HepG2 (cell line): Measurements from ENCODE around the gene NAT9. TPM values are rescaled to one million over a fixed set of nuclear protein-coding genes. Genes with fewer than 3 reads are reported as not detected.

ENCODE experiments used
- ARID2 ChIP-seq: sonication (generic); formaldehyde crosslinking; IDR thresholded peaks from 2 replicates; pipeline ENCODE4 v1.8.1; 2022; ENCODE audit warnings: mild to moderate bottlenecking, missing genetic modification reagents, borderline replicate concordance
- ASH2L ChIP-seq: fragments of 300-600, 200-600 bp; sonication (generic); IDR thresholded peaks from 2 replicates; pipeline ENCODE4 v1.7.0; 2017; ENCODE audit warnings: low read depth, mild to moderate bottlenecking, moderate library complexity, mixed read lengths, low read length; ENCODE audit not compliant: insufficient read length
- ATF5 ChIP-seq: sonication (generic); formaldehyde crosslinking; IDR thresholded peaks from 2 replicates; pipeline ENCODE4 v1.4.0; 2020; ENCODE audit warnings: mild to moderate bottlenecking, low read depth, missing genetic modification reagents
- EED ChIP-seq: sonication (generic); formaldehyde crosslinking; IDR thresholded peaks from 2 replicates; pipeline ENCODE4 v1.5.0; 2020; ENCODE audit warnings: mild to moderate bottlenecking, missing genetic modification reagents
- GFI1 ChIP-seq: sonication (generic); formaldehyde crosslinking; IDR thresholded peaks from 2 replicates; pipeline ENCODE4 v1.5.0; 2020; ENCODE audit warnings: missing genetic modification reagents, mild to moderate bottlenecking, borderline replicate concordance
- GLMP ChIP-seq: sonication (generic); formaldehyde crosslinking; IDR thresholded peaks from 2 replicates; pipeline ENCODE4 v1.9.0; 2021; ENCODE audit warnings: missing genetic modification reagents, mild to moderate bottlenecking, borderline replicate concordance
- HNRNPL ChIP-seq: fragments of 200-400 bp; formaldehyde crosslinking; IDR thresholded peaks from 2 replicates; pipeline ENCODE4 v1.6.1; 2017; ENCODE audit warnings: mild to moderate bottlenecking, low read depth, low read length
- NFKBIZ ChIP-seq: IDR thresholded peaks from 2 replicates; pipeline ENCODE4 v1.6.1; 2018; ENCODE audit warnings: missing genetic modification reagents, missing compliant biosample characterization
- PAF1 ChIP-seq: IDR thresholded peaks from 2 replicates; pipeline ENCODE4 v1.6.1; 2016; ENCODE audit warnings: missing genetic modification reagents, missing compliant biosample characterization
- PHF8 ChIP-seq: sonication (generic); formaldehyde crosslinking; IDR thresholded peaks from 2 replicates; pipeline ENCODE4 v1.5.0; 2020; ENCODE audit warnings: missing genetic modification reagents
- PRPF4 ChIP-seq: fragments of 200-400 bp; formaldehyde crosslinking; IDR thresholded peaks from 2 replicates; pipeline ENCODE4 v1.6.1; 2016; ENCODE audit warnings: low read length, low read depth; ENCODE audit not compliant: poor library complexity, severe bottlenecking
- RARA ChIP-seq: IDR thresholded peaks from 2 replicates; pipeline ENCODE4 v1.6.1; 2016; ENCODE audit warnings: missing genetic modification reagents, missing compliant biosample characterization
- TMF1 ChIP-seq: sonication (generic); formaldehyde crosslinking; IDR thresholded peaks from 2 replicates; pipeline ENCODE4 v1.8.1; 2022; ENCODE audit warnings: low read depth, missing genetic modification reagents
- U2AF1 ChIP-seq: fragments of 200-400 bp; formaldehyde crosslinking; optimal IDR thresholded peaks from 2 replicates; pipeline ENCODE3; 2017; ENCODE audit warnings: mild to moderate bottlenecking, low read depth, low read length
- YY1 ChIP-seq: IDR thresholded peaks from 2 replicates; pipeline ENCODE4 v1.6.1; 2011; ENCODE audit warnings: low read length, low read depth, moderate library complexity, mild to moderate bottlenecking; ENCODE audit not compliant: insufficient read depth, insufficient replicate concordance
- ZNF17 ChIP-seq: sonication (generic); formaldehyde crosslinking; IDR thresholded peaks from 2 replicates; pipeline ENCODE4 v1.5.0; 2020; ENCODE audit warnings: mild to moderate bottlenecking, missing genetic modification reagents
- ZNF496 ChIP-seq: sonication (generic); formaldehyde crosslinking; IDR thresholded peaks from 2 replicates; pipeline ENCODE4 v1.8.1; 2023; ENCODE audit warnings: mild to moderate bottlenecking, moderate library complexity, missing genetic modification reagents; ENCODE audit not compliant: insufficient replicate concordance
- ZNF644 ChIP-seq: IDR thresholded peaks from 2 replicates; pipeline ENCODE4 v1.6.1; 2016; ENCODE audit warnings: low read depth
- ZNF746 ChIP-seq: sonication (generic); formaldehyde crosslinking; IDR thresholded peaks from 2 replicates; pipeline ENCODE4 v1.8.0; 2022; ENCODE audit warnings: mild to moderate bottlenecking, missing genetic modification reagents
- polyA plus RNA-seq, 8 experiments: library from polyadenylated mRNA; depleted of rRNA in 3 of 8; stranded (reverse) in 7 of 8; unstranded in 1 of 8; fragments of >200 nt; fragmentation: Illumina TruSeq in 4 of 8; extraction: Trizol in 4 of 8; gene quantifications; 2 replicates each; pipeline versions ENCODE4 v1.2.1 to v1.2.3, GENCODE V29; 2011 to 2016; ENCODE audit warnings: low read depth in 4 of 8, missing spikeins in 1 of 8, mixed read lengths in 1 of 8; ENCODE audit not compliant: insufficient read depth in 1 of 8
- total RNA-seq, 5 experiments: library from RNA; depleted of rRNA; stranded (reverse); fragments of >200 nt; fragmentation: Illumina TruSeq; extraction: Trizol; gene quantifications; 2 replicates each; pipeline ENCODE4 v1.2.3, GENCODE V29; 2016; ENCODE audit warnings: low read depth in 1 of 5
- TF ChIP-seq, protein P1 (sequence below): IDR thresholded peaks from 2 replicates; pipeline ENCODE4 v1.6.1; 2016; ENCODE audit warnings: mild to moderate bottlenecking
- TF ChIP-seq, protein P2 (sequence below): sonication (generic); formaldehyde crosslinking; IDR thresholded peaks from 2 replicates; pipeline ENCODE4 v1.4.0; 2020; ENCODE audit warnings: mild to moderate bottlenecking, missing genetic modification reagents

The NAT9 gene
- total and polyA plus RNA-seq, 2 of the 13 experiments (the other 11 are each of a cell fraction or from before 2014, with no cell fraction given) = 39.7 to 44.2 TPM

GRCh38 chr17:74757931-74758847 is 18.0 kb downstream of the NAT9 start (continued):
- TF ChIP-seq TMF1 (CRISPR knock-in tag) (no peak), PHF8 (no peak), ATF5 (CRISPR knock-in tag) (no peak), GFI1 (CRISPR knock-in tag) (peak; percentile 71; the same call in 1 of the 2 replicates), NFKBIZ (CRISPR knock-in tag) (no peak), EED (CRISPR knock-in tag) (peak; percentile 26; the same call in 1 of the 2 replicates), PRPF4 (peak; percentile 69), HNRNPL (peak; percentile 71), ZNF17 (CRISPR knock-in tag) (no peak), RARA (CRISPR knock-in tag) (0 out of 2 replicates have a peak, but pooled peaks have one; percentile 19), PAF1 (CRISPR knock-in tag) (0 out of 2 replicates have a peak, but pooled peaks have one; percentile 30), ZNF746 (CRISPR knock-in tag) (no peak), ARID2 (CRISPR knock-in tag) (no peak), ZNF496 (CRISPR knock-in tag) (no peak), ZNF644 (no peak), U2AF1 (peak; percentile 19), ASH2L (no peak), YY1 (no peak), GLMP (CRISPR knock-in tag) (no peak)
- TF ChIP-seq, protein P1, sequence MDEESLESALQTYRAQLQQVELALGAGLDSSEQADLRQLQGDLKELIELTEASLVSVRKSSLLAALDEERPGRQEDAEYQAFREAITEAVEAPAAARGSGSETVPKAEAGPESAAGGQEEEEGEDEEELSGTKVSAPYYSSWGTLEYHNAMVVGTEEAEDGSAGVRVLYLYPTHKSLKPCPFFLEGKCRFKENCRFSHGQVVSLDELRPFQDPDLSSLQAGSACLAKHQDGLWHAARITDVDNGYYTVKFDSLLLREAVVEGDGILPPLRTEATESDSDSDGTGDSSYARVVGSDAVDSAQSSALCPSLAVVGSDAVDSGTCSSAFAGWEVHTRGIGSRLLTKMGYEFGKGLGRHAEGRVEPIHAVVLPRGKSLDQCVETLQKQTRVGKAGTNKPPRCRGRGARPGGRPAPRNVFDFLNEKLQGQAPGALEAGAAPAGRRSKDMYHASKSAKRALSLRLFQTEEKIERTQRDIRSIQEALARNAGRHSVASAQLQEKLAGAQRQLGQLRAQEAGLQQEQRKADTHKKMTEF (CRISPR knock-in tag) = 0 out of 2 replicates have a peak, but pooled peaks have one; percentile 15
- TF ChIP-seq, protein P2, sequence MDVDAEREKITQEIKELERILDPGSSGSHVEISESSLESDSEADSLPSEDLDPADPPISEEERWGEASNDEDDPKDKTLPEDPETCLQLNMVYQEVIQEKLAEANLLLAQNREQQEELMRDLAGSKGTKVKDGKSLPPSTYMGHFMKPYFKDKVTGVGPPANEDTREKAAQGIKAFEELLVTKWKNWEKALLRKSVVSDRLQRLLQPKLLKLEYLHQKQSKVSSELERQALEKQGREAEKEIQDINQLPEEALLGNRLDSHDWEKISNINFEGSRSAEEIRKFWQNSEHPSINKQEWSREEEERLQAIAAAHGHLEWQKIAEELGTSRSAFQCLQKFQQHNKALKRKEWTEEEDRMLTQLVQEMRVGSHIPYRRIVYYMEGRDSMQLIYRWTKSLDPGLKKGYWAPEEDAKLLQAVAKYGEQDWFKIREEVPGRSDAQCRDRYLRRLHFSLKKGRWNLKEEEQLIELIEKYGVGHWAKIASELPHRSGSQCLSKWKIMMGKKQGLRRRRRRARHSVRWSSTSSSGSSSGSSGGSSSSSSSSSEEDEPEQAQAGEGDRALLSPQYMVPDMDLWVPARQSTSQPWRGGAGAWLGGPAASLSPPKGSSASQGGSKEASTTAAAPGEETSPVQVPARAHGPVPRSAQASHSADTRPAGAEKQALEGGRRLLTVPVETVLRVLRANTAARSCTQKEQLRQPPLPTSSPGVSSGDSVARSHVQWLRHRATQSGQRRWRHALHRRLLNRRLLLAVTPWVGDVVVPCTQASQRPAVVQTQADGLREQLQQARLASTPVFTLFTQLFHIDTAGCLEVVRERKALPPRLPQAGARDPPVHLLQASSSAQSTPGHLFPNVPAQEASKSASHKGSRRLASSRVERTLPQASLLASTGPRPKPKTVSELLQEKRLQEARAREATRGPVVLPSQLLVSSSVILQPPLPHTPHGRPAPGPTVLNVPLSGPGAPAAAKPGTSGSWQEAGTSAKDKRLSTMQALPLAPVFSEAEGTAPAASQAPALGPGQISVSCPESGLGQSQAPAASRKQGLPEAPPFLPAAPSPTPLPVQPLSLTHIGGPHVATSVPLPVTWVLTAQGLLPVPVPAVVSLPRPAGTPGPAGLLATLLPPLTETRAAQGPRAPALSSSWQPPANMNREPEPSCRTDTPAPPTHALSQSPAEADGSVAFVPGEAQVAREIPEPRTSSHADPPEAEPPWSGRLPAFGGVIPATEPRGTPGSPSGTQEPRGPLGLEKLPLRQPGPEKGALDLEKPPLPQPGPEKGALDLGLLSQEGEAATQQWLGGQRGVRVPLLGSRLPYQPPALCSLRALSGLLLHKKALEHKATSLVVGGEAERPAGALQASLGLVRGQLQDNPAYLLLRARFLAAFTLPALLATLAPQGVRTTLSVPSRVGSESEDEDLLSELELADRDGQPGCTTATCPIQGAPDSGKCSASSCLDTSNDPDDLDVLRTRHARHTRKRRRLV (CRISPR knock-in tag) = no peak
